ENCODE measurements around the gene NUDT16L1.

NUDT16L1 gene

GRCh38 chr16:4696172-4696904, 3.0 kb downstream of the NUDT16L1 start:
- no peak for DNase-seq

- DNase-seq = no peak
Measured at GRCh38 chr16:4696905-4697847, 3.8 kb downstream of the NUDT16L1 start.

DNA sequence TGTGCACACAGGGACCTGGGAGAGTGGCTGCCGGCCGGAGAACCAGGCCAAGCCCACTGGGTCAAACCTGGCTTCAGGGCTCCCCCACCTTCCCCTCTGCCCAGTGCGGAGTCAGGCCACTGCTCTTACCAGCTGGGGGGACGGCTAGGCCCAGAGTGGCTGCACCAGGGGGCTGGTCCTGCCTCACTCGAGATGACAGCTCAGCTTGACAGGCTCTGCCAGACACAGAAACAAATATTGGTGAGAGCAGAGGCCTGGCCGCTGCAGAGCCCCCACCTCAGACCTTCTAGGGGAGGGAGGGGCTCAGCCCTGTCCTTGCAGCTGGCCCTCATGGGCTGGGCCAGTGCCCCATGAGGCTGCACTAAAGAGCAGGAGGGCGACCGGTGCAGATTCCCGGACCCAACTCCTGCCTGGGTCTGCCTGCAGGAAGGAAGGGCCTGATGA, 4.5 kb downstream of the NUDT16L1 start:
- no peak for DNase-seq

DNA sequence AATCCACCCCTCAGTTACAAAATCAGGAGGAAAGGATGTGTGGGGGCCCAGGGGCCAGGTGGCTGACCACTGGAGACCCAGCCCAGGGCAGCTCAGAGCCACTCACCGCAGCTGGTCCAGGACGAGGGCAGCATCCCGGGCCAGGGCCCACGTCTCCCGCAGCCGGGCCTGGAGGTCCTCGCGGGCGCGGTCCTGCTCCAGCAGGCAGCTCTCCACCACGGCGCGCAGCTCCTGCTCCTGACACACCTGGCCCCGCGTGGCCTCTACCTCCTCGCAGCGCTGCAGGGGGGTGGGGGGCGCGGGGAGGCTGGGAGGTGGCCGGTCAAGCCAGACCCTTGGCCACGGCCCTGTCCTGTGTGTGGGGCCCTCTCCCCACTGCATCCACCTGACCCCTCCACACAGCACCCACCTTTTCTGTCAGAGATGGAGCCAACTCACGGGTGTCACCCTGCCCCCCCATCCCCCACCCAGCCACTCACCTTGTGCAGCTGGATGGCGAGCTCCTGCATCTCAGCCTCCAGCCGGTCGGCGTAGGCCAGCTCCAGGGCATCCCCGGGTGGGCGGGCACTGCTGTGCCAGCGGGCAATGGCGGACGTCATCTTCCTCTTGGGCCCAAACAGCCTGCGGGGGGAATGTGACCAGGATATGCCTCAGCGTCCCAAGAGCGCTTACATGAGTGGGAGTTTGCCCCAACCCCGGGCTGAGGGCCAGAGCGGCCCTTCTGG, 5.1 kb downstream of the NUDT16L1 start:
- no peak for DNase-seq

DNA sequence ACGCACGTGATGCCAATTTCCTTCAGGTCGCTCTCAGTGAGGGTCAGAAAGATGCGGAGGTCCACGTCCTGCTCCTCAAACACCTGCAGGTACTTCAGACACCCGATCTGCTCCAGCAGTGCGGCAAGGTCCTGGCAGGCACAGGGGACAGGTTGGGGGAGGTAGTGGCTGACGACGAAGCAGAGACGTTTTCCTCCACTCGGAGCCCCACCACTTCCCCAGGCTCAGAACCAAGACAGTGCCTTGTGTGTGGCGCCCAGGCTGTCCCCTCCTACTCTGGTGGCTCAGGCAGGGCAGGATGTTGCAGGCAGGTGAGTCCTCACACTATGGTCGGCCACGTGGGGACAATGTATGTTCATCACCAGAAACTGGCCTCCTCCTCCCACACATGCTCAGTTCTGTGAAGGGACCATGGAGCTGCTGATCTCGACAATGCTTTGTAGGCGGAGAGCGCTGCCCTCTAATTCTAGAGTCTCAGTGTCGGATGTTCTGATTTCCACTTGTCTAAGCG, 5.7 kb downstream of the NUDT16L1 start:
- no peak for DNase-seq

DNA sequence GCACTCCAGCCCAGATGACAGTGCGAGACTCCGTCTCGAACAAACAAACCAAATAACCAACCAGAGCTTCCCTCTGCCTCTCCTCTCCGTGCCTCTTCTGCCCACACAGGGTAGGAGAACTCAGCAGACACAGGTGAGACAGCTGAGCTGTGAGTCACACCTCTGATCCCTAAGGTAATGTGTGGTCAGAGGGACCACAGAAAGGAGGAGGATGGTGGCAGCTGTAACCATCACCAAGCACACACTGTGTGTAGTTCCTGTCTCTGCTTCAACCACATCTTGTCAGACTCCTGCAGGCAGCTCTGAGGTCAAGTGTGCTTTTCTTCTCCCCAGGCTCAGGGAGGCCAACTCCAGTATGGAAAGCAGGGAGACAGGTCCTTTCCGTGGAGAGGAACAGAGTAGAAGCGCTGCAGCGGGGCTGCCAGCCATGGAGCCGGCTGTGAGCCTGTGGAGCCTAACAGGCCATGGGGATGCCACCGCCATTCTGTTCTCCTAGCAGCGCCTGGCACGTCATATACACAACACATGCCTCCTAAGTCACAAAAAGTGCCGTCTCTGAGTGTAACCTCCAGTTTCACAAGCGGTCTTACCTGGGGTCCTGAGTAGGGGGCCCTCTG, 7.1 kb downstream of the NUDT16L1 start:
- no peak for DNase-seq

DNA sequence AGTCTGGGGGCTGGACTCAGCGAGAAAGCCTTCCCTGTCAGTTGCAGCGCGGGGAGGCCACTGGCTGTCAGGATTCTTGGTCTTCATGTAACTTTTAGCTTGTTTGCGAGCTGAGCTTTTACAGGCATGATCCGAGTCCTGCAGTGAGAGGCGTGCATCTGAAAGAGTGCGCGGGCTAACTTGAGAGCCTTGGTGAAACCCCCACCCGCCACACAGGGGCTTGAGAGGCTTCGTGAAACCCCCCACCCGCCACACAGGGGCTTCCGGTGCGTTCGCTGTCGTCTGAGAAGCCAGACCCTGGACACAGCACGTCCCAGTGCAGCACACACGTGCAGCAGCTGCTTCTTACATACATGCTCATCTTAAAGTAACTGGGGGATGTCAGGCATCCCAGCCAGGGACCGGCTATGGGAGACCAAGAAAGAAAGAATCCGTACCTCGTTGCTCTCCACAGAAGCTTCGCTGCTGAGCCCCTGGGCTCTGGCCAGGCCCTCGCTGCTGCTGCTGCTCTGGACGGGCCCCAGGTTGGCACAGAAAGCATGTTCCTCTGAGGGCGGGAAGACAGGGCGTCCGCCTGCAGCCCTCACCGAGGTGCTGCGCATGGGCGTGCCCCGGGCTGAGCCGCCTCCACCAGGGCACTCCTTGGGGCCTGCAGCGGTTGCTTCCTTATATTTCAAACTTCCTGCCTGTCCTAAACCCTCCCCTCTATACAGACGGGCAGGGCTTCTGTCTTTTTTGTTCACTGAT, 7.8 kb downstream of the NUDT16L1 start:
- no peak for DNase-seq

- no peak for DNase-seq
Measured at GRCh38 chr16:4701791-4702465, 8.6 kb downstream of the NUDT16L1 start.

DNA sequence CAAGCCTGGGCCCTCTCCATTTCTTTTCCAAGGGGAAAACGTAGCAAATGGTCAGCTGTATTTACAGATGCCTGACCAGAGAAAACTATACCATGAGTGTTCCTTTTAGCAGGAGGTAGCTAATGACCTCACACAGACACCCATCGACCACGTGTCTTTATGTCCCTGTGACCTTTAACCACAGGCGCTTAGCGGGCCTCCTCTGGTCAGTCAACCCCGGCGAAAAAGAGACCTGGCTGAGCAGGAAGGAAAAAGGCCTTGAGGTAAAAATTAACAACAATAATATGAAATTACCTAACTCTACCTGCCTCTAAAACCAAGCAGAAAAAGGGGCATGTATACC, 9.1 kb downstream of the NUDT16L1 start:
- DNase-seq = no peak

DNA sequence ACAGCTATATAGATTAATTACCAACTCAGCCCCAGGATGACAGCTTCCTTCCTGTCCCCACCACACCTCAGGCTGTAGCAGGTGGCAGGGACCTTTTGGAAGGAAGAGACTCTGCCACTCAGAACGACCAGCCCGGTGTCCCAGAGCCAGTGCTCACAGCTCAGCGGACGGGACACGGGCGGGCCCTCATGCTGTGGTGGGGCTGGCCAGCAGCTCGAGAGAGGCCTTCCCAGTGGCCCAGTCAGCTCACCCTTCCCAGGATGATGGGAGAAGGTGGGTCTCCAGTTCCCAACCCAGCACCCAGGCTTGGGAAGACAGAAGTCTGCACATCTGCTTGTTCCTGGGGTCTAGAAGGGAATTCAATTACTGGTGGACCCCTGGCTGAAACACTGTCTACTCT, 10.5 kb downstream of the NUDT16L1 start:
- DNase-seq = no peak

- no peak for DNase-seq
Measured at GRCh38 chr16:4704491-4704890, 11.1 kb downstream of the NUDT16L1 start.

DNA sequence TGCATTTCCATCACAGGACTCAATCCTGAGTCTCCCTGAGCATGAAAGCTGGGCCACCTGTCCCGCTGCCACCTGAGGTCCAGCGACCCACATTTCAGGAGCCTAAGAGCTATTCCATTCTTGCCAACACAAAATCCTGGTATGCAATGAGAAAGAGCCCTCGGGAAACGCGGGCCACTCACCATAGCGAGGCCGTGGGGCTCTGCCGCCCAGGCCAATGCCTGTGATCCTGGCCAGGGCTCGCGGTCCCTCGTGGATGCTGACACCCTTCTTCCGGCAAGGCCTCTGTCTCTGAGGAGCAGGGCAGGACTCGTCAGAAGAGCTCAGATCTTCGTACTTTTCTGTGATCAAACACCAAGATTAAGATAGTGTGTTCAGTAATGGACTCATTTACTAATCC, 11.6 kb downstream of the NUDT16L1 start:
- no peak for DNase-seq

GRCh38 chr16:4706871-4707270, 13.5 kb downstream of the NUDT16L1 start:
- no peak for DNase-seq

DNA sequence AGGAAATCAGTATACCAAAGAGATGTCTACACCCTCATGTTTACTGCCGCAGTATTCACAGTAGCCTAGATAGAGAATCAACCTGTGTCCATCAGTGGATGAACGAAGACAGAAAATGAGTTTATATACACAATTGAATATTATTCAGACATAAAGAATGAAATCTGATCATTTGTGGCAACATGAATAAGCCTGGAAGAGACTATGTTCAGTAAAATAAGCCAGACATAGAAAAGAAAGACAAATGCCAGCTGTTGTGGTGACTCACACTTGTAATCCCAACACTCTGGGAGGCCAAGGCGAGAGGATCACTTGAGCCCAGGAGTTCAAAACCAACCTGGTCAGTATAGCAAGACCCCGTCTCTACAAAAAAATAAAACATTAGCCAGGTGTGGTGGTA, 16.1 kb downstream of the NUDT16L1 start:
- DNase-seq = no peak

DNA sequence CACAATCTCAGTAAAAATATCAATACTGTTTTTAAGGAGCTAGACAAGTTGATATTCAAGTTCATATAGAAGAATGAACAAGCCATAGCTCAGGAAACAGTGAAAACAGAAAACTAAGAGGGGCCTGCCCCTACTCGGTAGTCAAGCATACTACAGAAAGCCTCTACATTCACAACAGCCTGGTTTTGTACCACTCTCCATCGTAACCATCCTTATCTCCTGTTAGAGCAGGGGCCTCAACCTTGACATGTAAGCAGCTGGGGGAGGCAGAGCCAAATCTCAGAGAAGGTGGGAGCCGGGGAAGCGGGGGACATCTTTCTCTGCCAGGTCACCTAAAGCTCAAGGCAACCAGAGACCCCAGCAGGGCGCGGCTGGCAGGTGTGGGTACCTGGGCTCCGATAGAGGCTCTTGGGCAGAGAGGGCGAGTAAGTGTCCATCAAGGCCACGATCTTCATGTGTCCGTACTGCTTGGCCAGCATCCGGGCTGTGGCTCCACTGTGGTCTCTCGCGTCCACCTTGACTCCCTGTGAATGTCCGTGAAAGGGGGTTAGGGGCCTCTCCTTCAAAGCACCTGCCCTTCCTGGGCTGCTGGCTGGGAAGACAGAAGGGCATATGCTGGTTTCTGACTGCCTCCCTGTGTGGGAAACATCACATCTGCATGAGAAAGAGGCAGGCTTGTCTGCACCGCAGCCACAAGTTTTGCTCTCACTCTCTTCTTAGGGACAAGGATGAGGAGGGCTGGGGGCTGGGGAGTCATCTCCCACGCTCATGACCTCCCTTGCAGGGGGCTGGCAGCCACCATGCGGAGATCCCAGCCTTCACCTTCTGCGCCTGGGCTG, 20.5 kb downstream of the NUDT16L1 start:
- no peak for DNase-seq

- DNase-seq = no peak
Measured at GRCh38 chr16:4714996-4715395, 21.6 kb downstream of the NUDT16L1 start.

- DNase-seq = no peak
Measured at GRCh38 chr16:4718466-4718865, 25.1 kb downstream of the NUDT16L1 start.

DNA sequence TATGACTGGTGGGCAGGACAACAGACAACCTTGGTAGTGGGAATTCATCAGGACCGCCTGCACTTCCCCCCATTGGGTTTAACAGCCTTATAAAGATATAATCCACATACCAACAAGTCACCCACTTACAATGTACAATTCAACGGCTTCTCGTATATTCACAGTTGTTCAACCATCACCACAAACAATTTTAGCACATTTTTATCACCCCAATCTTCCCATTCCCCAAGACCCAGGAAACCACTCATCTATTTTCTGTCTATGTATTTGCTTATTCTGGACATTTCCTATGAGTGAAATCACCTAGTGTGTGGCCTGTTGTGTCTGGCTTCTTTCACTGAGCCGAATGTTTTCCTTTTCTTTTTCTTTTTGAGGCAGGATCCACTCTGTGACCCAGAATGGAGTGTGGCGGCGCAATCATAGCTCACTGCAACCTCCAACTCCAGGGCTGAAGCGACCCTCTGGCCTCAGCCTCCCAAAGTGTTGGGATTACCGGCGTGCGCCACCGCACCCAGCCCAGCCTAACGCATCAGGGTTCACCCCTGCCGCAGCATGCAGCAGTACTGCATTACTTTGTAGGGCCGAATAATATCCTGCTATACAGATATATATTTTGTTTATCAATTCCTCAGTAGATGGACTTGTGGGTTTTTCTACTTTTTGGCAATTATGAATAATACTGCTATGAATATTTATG, 29.9 kb downstream of the NUDT16L1 start:
- DNase-seq = no peak

DNA sequence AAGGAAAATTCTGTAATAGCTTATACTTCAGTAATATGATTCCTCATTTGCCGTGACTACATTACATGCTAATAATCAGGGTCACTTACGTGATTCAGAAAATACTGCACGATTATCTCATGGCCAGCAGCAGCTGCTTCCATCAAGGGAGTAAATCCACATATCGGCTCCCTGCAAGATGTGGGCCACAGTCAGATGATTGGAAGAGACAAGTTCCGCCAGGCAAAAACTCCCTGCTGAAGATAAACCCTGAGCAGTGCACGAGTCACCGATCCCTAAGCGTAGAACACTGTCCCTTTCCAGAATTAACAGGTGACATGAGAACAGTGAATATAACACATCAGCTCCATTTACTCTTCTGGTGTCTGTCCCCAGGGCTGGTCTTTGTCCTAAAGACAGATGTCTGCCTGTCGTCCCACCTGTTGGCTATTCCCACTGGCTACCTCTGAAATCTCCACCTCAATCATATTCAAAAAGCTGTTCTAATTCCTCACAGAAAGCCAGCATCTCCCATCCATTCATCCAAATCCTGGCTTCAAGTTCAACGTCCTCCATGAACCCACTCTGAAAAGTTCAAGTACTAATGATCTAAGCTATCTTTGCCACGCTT, 31.4 kb downstream of the NUDT16L1 start:
- no peak for DNase-seq

Data from SHP77 treated with DMSO at 0.1 percent for 48 hours (cell line).